GM12864 (cell line): ENCODE results near the gene TSR3.

Experiments
- DNase-seq: peaks from one replicate; pipeline ENCODE4 v3.0.0-alpha.2; 2011; ENCODE audit warnings: low read depth
- H3K4me3 ChIP-seq: 2 replicates; pipeline ENCODE4 v1.5.1; 2011; ENCODE audit warnings: mild to moderate bottlenecking, low read depth, low read length, control low read depth
- TF ChIP-seq, protein P1 (sequence below): IDR thresholded peaks from 2 replicates; pipeline ENCODE4 v1.5.1; 2011; ENCODE audit warnings: low read depth, mild to moderate bottlenecking, moderate library complexity, low read length, control low read depth, inconsistent platforms; ENCODE audit errors: missing control alignments

The TSR3 gene

DNA sequence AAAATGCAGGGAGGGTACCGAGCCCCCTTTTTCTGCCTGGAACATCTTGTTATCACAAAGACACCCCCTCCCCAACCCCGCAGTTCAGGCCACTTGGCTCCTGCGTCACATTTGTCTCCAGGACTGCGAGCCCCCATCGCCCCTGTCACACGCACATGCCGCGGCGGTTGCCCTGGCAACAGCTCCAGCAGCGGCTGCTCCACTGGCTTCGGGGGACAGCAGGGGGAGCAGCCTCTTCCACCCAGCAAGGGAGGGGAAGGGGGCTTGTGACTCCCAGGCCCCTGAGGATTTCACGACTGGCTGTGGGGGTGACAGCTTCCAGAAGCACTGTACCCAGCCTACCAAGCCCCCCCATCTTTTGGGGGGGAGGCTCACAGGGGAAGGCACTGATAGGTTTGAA is 15.7 kb downstream of the TSR3 start:
- no peak overlapping the region for H3K4me3 ChIP-seq
- TF ChIP-seq, protein P1, sequence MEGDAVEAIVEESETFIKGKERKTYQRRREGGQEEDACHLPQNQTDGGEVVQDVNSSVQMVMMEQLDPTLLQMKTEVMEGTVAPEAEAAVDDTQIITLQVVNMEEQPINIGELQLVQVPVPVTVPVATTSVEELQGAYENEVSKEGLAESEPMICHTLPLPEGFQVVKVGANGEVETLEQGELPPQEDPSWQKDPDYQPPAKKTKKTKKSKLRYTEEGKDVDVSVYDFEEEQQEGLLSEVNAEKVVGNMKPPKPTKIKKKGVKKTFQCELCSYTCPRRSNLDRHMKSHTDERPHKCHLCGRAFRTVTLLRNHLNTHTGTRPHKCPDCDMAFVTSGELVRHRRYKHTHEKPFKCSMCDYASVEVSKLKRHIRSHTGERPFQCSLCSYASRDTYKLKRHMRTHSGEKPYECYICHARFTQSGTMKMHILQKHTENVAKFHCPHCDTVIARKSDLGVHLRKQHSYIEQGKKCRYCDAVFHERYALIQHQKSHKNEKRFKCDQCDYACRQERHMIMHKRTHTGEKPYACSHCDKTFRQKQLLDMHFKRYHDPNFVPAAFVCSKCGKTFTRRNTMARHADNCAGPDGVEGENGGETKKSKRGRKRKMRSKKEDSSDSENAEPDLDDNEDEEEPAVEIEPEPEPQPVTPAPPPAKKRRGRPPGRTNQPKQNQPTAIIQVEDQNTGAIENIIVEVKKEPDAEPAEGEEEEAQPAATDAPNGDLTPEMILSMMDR, result no peak
- DNase-seq, result no peak

DNA sequence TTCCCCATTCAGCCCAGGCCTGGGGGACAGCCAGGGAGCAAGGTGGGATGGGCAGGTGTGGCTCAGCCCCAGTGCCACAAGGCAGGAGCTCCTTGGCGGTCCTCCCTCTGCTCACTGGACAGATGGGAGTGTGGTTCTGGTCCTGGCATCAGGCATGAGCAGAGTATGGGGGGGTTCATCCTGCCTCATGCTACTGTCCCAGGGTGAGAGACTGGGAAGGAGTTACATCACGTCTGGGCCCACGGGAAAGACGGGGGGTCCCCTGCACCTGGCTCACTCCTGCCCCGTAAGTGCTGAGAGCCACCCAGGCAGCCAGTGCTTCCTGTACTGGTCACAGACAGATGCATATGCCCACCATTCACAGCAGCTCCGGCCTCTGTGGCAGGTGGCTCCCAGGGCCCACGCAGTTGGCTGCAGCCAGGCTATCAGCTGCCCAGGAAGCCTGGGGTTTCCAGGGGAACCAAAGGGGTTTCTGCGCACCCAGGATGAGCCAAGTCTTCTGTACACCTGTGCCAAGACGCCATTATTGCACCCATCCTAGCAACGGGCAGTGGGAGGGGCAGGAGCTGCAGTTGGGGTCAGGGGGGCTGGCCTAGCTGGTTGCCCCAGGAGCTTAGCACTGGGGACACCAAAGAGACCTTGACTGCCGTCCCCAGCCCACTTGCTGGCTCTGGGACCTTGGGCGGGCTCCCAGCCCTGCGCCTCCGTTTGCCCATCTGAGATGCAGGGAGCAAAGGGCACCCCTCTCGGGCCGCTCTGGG is 16.3 kb downstream of the TSR3 start:
- TF ChIP-seq, protein P1, result no peak
- no peak for DNase-seq

DNA sequence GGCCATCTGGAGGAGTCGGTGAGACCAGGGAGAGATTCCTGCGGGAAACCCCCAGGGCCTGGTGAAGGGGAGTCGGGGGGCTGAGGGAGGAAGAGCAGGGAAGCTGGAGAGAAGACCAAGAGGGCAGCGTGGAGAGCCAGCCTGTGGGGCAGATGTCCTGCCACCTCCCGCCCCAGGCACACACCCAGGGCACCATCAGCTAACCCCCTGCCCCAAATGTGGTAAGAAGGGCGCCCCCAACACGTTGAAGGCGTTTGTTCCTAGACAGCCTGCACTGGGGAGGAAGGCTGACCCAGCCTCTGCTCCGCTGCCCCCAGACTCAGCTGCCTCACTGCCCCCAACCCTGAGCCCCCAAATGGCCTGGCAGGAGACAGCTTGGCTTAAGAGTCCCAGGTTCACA is 16.9 kb downstream of the TSR3 start:
- TF ChIP-seq, protein P1, result no peak
- no peak for DNase-seq
- H3K4me3 ChIP-seq, result no peak overlapping the region

More for the DNA sequence above, 16.3 kb downstream of the TSR3 start:
- H3K4me3 ChIP-seq, result no peak overlapping the region

- TF ChIP-seq, protein P1, result no peak
- H3K4me3 ChIP-seq, result no peak overlapping the region; the same call in 1 of the 2 replicates
- DNase-seq, result no peak
Observed at GRCh38 chr16:1333854-1334700, 17.6 kb downstream of the TSR3 start.

DNA sequence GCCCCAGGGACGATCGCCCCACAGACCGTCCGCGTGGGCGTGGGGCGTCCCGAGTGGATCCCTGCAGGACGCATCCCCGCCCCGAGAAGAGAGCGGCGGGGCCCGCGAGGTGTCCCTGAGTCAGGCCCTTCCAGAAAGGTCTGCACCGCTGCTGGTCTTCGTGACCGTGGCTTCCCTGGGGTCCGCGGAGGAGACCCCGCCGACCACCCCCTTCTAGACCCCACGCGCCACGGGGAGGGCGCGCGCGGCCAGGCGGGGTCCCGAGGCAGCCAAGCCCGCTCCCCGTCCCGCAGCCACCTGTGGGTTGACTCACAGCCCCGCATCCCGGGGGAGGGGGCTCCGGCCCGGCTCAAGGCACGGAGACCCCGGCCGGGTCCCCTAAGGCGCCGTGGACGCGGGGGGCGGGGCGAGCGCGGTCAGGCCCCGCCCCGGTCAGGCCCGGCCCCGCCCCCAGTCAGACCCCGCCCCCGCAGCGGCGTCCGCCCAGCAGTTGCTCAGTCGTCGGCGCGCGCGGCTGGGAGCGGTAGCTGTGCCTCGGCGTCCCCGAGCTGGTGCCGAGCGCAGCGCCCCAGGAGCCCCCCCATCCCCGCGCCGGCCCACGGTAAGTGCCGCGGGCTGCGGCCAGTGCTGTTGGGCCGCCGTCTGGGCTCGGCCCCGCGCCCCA is 18.4 kb downstream of the TSR3 start, which contains the start of gene BAIAP3:
BAIAP3 (plus strand) TSS at position 497 of the 664 bp plus-strand sequence. CDS start 4,905 bp downstream, outside the sequence.
- DNase-seq, result no peak
- H3K4me3 ChIP-seq, result no peak within 1 kb of the TSS; the same call in 1 of the 2 replicates
- TF ChIP-seq, protein P1, result no peak

DNA sequence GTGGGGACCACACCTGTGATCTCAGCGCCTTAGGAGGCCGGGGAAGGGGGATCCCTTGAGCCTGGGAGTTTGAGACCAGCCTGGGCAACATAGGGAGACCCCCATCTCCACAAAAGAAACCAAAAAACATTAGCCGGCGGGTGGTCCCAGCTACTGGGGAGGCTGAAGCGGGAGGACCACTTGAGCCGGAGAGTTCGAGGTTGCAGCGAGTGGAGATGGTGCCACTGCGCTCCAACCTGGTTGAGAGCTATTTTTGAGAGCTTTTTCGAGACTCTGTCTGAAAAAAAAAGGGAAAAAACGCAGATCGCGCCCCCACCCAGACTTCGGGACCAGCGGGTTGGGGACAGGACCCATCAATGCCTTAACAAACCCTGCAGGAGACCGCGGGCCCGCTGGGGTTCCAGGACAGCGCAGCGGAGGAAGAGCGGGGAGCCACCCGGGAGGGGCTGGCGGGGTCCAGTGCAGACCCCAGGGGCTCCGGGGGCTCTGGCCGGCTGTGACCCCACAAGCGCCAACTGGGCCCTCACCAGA is 19.0 kb downstream of the TSR3 start:
- no peak overlapping the region for H3K4me3 ChIP-seq
- no peak for DNase-seq
- TF ChIP-seq, protein P1, result no peak
